Measurements from ENCODE around the gene LSM2. TPM values are rescaled to one million over a fixed set of nuclear protein-coding genes. Genes with fewer than 3 reads are reported as not detected.
"Not testable (repeated sequence)": the region's sequence is repeated elsewhere in the genome, so short reads cannot be mapped to it uniquely, and the experiment has no call there.

LSM2 gene
- 100 to 1,000 TPM in 1 of 2 donors, 10 to 100 TPM in 1; 92.5 to 139 TPM for total RNA-seq

DNA sequence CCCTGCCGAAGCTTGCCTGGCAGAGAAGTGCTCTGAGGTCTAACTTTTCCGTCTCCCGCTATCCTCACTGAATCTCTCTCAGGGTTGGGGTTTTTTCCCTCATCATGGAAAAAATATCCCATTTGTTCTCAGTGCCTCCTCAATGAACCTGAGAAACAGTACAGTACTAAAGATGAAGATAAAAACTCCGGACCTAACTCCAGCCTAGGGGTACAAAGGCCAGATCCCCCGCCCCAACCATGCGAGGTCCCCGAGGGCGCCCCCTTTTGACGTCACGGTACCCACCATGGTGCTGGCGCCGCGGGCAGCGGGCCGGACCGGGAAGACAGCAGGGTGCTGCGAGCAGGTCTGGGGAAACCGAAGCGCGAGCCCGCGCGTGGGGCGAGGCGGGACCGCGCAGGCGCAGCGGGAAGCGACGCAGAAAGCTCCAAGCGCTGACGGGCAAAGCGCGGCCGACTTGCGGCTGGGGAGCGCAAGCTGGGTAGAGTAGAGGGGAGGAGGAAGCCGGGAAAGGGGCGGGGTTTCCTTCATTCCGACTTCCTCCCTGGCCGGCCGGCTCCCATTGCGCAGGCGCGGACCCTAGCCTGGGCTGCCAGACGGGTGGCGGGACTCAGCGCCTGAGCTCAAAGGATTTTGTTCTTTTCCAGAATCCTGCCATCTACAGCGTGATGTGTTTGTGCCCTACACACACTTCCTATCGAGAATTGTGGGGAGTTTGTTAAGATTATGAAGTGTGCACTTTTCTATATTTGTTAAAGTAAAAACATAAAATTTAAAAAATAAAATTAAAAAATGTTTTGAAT is at the start of gene LSM2:
LSM2 (minus strand) TSS at position 497 of the 803 bp plus-strand sequence; CDS start at position 288, 209 bp downstream.
- ATAC-seq (replicated peaks) = peak; percentile 99
- H3K27me3 Mint-ChIP-seq = no peaks in the 10 kb centered on the region

DNA sequence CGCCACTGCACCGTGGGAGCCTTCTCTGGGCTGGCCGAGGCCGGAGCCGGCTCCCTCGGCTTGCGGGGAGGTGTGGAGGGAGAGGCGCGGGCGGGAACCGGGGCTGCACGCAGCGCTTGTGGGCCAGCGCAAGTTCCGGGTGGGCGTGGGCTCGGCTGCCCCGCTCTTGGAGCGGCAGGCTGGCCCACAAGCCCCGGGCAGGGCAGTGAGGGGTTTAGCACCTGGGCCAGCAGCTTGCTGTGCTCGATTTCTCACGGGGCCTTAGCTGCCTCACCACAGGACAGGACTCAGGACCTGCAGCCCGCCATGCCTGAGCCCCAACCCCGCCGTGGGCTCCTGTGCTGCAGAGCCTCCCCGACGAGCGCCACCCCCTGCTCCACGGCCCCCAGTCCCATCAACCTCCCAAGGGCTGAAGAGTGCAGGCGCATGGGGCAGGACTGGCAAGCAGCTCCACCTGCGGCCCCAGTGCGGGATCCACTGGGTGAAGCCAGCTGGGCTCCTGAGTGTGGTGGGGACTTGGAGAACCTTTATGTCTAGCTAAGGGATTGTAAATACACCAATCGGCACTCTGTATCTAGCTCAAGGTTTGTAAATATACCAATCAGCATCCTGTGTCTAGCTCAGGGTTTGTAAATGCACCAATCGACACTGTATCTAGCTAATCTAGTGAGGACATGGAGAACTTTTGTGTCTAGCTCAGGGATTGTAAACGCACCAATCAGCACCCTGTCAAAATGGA is 45.4 kb upstream of the LSM2 start:
- H3K36me3 Mint-ChIP-seq (ENCODE audit: low read depth); H3K27ac Mint-ChIP-seq; H3K27me3 Mint-ChIP-seq; H3K9me3 Mint-ChIP-seq; ATAC-seq (replicated peaks); H3K4me3 Mint-ChIP-seq; H3K4me1 Mint-ChIP-seq: not testable (repeated sequence)

More for the DNA sequence above, at the start of gene LSM2:
- peaks cover 55% of the 10 kb centered on the region for H3K36me3 Mint-ChIP-seq (ENCODE audit: low read depth)
- peak within 1 kb of the TSS; percentile 91 for H3K27ac Mint-ChIP-seq
- H3K9me3 Mint-ChIP-seq = no peaks in the 10 kb centered on the region
- H3K4me1 Mint-ChIP-seq = peaks cover 3% of the 10 kb centered on the region
- H3K4me3 Mint-ChIP-seq = peak within 1 kb of the TSS; percentile 92

DNA sequence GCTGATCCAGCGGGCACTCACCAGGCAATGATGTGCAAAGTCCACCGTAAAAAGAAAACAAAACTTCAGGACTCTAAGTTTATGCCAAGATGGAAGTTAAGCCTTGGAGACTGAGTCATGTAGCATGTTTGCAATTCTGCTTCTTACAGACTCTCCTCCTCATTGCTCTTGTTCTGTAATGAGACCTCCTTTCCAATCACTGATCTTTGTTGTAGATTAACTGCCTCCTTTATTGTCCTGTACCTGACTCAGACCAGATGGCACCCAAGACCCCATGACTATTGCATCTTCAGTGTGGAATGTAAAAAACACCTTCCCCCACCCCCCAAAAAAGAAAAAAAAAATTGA is 44.7 kb upstream of the LSM2 start:
- no peaks in the 10 kb centered on the region for H3K4me1 Mint-ChIP-seq
- H3K9me3 Mint-ChIP-seq = no peaks in the 10 kb centered on the region
- no peak for ATAC-seq (replicated peaks)
- H3K36me3 Mint-ChIP-seq (ENCODE audit: low read depth) = no peaks in the 10 kb centered on the region
- no peaks in the 10 kb centered on the region for H3K27me3 Mint-ChIP-seq
- H3K27ac Mint-ChIP-seq = no peak overlapping the region
- no peak overlapping the region for H3K4me3 Mint-ChIP-seq

DNA sequence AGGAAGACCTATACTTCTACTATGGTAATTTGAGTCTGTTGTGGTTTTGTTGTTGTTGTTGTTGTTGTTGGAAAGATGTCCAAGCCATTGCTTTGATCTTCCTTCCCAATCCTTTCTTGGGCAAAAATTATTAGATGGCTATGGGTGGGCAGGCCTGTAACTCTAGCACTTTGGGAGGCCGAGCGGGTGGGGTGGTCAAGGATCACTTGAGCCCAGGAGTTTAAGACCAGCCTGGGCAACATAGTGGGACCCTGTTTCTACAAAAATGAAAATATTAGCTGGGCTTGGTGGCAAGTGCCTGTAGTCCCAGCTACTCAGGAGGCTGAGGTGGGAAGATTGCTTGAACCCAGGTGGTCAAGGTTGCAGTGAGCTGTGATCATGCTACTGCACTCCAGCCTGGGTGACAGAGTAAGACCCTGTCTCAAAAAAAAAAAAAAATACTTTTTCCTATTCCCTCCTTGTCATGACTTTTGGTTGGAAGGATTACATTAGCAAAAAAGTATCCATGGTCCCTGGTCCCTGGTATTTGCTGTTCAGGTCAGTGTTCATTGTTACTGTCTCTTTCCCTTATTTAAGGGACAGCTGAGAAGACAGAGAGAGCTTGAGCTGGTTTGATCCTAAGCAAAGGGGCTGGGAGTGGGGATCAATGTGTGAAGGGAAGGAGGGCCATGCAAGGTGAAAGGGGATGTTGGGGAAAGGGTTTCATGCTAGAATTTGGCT is 44.2 kb upstream of the LSM2 start:
- H3K27ac Mint-ChIP-seq = no peak overlapping the region
- H3K4me3 Mint-ChIP-seq = no peak overlapping the region
- no peaks in the 10 kb centered on the region for H3K9me3 Mint-ChIP-seq
- H3K4me1 Mint-ChIP-seq = no peaks in the 10 kb centered on the region
- no peaks in the 10 kb centered on the region for H3K36me3 Mint-ChIP-seq (ENCODE audit: low read depth)
- ATAC-seq (replicated peaks) = no peak
- H3K27me3 Mint-ChIP-seq = no peaks in the 10 kb centered on the region

DNA sequence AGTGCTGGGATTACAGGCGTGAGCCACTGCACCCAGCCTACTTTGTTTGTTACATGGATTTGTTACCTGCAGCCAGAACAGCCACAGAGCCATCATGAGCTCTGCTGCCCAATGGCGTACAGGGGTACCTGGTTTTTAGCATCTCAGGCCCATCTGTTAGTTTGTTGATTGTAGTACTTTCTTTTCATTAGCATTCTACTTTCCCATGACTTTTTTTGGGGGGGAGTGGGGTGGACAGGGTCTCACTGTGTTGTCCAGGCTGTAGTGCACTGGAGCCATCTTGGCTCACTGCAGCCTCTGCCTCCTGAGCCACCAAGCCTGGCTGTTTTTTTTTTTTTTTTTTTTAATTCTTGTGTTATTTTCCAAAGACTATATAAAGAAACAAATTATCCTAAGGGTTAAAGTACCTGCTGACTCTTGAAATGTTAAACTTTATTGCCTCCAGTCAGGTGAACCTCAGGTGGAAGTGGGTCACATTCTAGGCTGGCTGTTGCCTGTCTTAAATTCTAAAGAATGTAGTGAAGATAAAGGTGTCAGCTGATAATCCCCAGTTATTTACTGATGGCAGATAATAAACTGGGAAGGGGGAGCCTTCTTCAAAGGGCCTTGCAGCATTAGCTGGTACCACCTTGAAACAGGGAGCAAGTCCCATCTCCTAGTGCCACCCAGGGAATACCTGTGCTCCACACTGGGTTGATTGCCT is 40.7 kb upstream of the LSM2 start:
- Mint-ChIP-seq H3K27me3 (no peaks in the 10 kb centered on the region), H3K4me1 (no peaks in the 10 kb centered on the region), H3K9me3 (no peaks in the 10 kb centered on the region), H3K27ac (no peak overlapping the region), H3K4me3 (no peak overlapping the region), H3K36me3 (ENCODE audit: low read depth) (no peaks in the 10 kb centered on the region)
- no peak for ATAC-seq (replicated peaks)

DNA sequence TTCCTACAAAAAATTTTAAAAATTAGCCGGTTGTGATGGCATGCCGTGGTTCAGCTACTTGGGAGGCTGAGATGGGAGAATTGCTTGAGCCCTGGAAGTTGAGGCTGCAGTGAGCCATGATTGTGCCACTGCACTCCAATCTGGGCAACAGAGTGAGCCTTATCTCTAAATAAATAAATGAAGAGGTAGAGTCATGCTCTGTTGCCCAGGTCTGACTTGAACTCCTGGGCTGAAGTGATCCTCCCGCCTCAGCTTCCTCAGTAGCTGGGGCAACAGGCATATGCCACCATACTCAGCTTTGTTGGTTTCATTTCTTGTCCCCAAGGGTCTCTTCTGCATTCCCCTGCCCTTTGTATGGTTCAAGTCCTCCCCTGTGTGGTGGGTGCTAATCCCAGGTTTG is 37.7 kb upstream of the LSM2 start:
- no peak for ATAC-seq (replicated peaks)
- H3K4me1 Mint-ChIP-seq = no peaks in the 10 kb centered on the region

DNA sequence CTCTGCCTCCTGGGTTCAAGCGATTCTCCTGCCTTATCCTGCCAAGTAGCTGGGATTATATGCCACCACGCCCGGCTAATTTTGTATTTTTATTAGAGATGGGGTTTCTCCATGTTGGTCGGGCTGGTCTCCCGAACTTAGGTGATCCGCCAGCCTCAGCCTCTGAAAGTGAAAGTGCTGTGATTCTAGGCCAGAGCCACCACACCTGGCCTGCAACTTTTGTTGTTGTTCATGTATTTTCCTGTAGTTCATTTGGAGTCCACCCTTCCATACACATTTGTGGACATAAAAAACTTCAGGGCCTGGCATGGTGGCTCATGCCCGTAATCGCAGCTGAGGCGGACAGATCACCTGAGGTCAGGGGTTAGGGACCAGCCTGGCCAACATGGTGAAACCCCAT is 35.3 kb upstream of the LSM2 start:
- Mint-ChIP-seq H3K4me3 (no peak overlapping the region), H3K27ac (no peak overlapping the region), H3K27me3 (no peaks in the 10 kb centered on the region), H3K36me3 (ENCODE audit: low read depth) (peaks cover 45% of the 10 kb centered on the region), H3K9me3 (no peaks in the 10 kb centered on the region), H3K4me1 (peaks cover 12% of the 10 kb centered on the region)
- no peak for ATAC-seq (replicated peaks)

More for the DNA sequence above, 37.7 kb upstream of the LSM2 start:
- H3K27me3 Mint-ChIP-seq = no peaks in the 10 kb centered on the region
- no peak overlapping the region for H3K27ac Mint-ChIP-seq
- no peak overlapping the region for H3K4me3 Mint-ChIP-seq
- H3K9me3 Mint-ChIP-seq = no peaks in the 10 kb centered on the region
- H3K36me3 Mint-ChIP-seq (ENCODE audit: low read depth) = peaks cover 20% of the 10 kb centered on the region

DNA sequence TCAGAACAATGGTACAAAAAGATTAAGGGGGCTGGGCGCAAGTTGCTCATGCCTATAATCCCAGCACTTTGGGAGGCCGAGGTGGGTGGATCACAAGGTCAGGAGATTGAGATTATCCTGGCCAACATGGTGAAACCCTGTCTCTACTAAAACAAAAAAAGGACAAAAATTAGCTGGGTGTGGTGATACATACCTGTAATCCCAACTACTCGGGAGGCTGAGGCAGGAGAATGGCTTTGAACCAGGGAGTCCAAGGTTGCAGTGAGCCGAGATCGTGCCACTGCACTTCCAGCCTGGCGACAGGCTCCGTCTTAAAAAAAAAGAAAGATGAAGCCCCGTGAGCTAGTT is 33.0 kb upstream of the LSM2 start:
- not testable (repeated sequence) for H3K27me3 Mint-ChIP-seq; H3K9me3 Mint-ChIP-seq; H3K4me3 Mint-ChIP-seq; ATAC-seq (replicated peaks)
- peaks cover 23% of the 10 kb centered on the region for H3K4me1 Mint-ChIP-seq
- peaks cover 68% of the 10 kb centered on the region for H3K36me3 Mint-ChIP-seq (ENCODE audit: low read depth)
- H3K27ac Mint-ChIP-seq = peak overlapping the region; percentile 3

DNA sequence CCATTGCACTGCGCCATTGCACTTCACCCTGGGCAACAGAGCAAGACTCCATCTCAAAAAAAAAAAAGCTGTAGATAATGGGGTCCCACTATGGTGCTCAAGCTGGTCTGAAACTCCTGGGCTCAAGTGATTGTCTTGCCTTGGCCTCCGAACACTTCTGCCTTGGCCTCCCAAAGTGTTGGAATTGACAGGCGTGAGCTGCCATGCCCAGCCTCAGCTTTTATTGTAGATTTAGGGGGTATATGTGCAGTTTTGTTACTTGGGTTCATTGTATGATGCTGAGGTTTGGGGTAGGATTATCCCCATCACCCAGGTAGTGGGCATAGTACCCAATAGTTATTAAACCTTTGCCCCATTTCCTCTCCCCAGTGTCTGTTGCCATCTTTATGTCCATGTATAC is 32.2 kb upstream of the LSM2 start:
- Mint-ChIP-seq H3K27ac (peak overlapping the region; percentile 3), H3K36me3 (ENCODE audit: low read depth) (peaks cover 76% of the 10 kb centered on the region), H3K4me3 (peak overlapping the region; percentile 96), H3K4me1 (peaks cover 23% of the 10 kb centered on the region), H3K9me3 (no peaks in the 10 kb centered on the region), H3K27me3 (no peaks in the 10 kb centered on the region)
- ATAC-seq (replicated peaks) = no peak

DNA sequence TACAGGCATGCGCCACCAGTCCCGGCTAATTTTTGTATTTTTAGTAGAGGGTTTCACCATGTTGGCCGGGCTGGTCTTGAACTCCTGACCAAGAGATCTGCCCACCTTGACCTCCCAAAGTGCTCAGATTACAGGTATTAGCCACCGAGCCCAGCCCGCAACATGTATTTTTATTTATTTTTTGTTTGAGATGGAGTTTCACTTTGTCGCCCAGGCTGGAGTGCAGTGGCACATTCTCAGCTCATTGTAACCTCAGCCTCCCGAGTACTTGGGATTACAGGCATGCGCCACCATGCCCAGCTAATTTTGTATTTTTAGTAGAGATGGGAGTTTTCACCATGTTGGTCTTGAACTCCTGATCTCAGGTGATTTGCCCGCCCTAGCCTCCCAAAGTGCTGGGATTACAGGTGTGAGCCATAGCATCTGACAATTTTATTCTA is 31.4 kb upstream of the LSM2 start:
- Mint-ChIP-seq H3K4me3 (peak overlapping the region; percentile 96), H3K4me1 (peaks cover 23% of the 10 kb centered on the region), H3K36me3 (ENCODE audit: low read depth) (peaks cover 76% of the 10 kb centered on the region), H3K27ac (peak overlapping the region; percentile 89)
- not testable (repeated sequence) for H3K9me3 Mint-ChIP-seq; ATAC-seq (replicated peaks); H3K27me3 Mint-ChIP-seq

DNA sequence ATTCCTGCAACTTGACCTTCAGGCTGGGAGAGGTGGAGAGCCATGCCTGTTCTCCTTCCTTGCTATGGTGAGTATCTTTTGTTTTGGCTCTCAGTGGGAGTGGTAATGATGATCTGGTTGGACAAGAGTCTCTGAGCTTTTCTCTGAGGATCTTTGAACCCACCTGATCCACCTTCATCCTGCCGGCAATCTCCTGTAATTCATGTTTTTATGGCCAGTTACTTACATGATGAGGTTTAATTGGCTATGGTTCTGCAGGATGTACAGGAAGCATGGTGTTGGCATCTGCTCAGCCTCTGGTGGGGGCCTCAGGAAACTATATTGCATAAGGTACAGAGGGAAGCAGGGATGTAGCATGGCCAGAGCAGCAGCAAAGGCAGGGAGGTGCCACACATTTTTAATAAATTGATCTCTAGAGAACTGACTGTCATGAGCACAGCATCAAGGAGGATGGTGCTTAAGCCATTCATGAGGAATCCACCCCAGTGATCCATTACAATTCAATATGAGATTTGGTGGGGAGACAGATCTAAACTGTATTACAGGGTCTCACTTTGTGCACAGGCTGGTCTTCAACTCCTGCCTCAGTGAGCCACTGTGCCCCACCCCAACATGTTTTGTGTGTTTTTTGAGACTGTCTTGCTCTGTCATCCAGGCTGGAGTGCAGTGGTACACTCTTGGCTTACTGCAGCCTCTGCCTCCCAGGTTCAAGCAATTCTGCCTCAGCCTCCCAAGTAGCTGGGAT is 30.8 kb upstream of the LSM2 start:
- no peaks in the 10 kb centered on the region for H3K27me3 Mint-ChIP-seq
- no peaks in the 10 kb centered on the region for H3K9me3 Mint-ChIP-seq
- no peak for ATAC-seq (replicated peaks)
- peaks cover 23% of the 10 kb centered on the region for H3K4me1 Mint-ChIP-seq
- H3K4me3 Mint-ChIP-seq = peak overlapping the region; percentile 96
- H3K27ac Mint-ChIP-seq = peak overlapping the region; percentile 89
- peaks cover 76% of the 10 kb centered on the region for H3K36me3 Mint-ChIP-seq (ENCODE audit: low read depth)

DNA sequence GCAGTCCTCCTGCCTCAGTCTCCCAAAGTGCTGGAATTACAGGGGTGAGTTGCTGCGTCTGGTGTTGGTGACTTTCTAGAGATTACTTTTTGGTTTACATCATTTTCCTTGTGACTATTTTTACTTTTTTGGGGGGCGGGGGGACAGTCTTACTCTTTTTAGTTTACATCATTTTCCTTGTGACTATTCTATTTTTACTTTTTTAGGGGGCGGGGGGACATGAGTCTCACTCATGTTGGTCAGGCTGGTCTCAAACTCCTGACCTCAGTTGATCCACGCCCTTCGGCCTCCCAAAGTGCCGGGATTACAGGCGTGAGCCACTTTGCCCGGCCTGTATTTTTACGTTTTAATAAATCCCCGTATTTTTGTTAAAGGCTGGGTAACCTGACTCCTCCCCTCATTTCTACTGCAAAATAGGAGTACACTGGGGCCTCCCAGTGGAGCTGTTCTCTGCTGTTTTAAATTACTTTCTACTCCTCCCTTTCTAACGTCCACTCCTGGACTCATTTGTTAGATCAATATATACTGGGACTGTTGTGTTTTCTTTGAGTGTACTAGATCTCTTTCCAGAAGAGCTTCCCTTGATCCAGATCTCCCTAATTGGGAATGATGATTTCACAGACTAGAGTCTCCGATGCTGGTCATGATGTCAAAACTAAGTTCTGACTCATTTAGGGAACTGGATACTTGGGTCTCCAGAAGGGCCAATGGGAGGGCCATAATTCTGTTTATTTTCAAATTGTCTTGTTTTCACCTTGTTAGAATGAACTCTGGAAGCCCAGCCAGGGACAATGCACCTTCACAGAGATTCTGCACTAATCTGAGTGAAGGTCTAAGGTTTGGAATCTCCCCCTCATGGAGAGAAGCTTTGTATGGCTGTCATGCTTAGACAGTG is 30.0 kb upstream of the LSM2 start:
- ATAC-seq (replicated peaks) = no peak

DNA sequence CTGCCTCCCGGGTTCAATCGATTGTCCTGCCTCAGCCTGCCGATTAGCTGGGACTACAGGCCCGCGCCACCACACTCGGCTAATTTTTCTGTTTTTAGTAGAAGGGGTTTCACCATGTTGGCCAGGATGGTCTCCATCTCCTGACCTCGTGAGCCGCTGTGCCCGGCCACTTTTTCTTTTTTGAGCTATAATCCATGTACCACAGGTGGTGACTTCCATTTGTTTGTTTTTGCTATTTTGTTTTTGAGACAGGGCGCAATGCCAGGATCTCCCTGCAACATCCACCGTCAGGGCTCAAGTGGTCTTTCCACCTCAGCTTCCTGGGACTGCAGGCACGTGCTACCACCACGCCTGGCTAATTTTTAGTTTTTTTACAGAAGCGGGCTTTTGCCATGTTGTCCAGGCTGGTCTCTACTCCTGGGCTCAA is 29.3 kb upstream of the LSM2 start:
- H3K27ac Mint-ChIP-seq = peak overlapping the region; percentile 89
- H3K27me3 Mint-ChIP-seq = no peaks in the 10 kb centered on the region
- H3K36me3 Mint-ChIP-seq (ENCODE audit: low read depth) = peaks cover 81% of the 10 kb centered on the region
- ATAC-seq (replicated peaks) = no peak
- peak overlapping the region; percentile 96 for H3K4me3 Mint-ChIP-seq
- peaks cover 23% of the 10 kb centered on the region for H3K4me1 Mint-ChIP-seq
- no peaks in the 10 kb centered on the region for H3K9me3 Mint-ChIP-seq

More for the DNA sequence above, 30.0 kb upstream of the LSM2 start:
- peak overlapping the region; percentile 89 for H3K27ac Mint-ChIP-seq
- no peaks in the 10 kb centered on the region for H3K27me3 Mint-ChIP-seq
- peaks cover 79% of the 10 kb centered on the region for H3K36me3 Mint-ChIP-seq (ENCODE audit: low read depth)
- peak overlapping the region; percentile 96 for H3K4me3 Mint-ChIP-seq
- H3K4me1 Mint-ChIP-seq = peaks cover 23% of the 10 kb centered on the region
- no peaks in the 10 kb centered on the region for H3K9me3 Mint-ChIP-seq

Data from activated T-helper 17 cell treated with anti-CD3 and anti-CD28 coated beads, Interleukin-2, amount 50 U/mL, for 72 hours (primary cell).